Lower lobe of right lung (tissue), 2 donors: ENCODE data around the gene HDDC2. TPM values are rescaled to one million over a fixed set of nuclear protein-coding genes. Genes with fewer than 3 reads are reported as not detected.

Experiments
- ATAC-seq, 2 donors: fragments of 200-7000 bp; cut with Tn5 transposase; one replicate each; pipeline ENCODE4 v1.9.1; 2020 to 2022; ENCODE audit warnings: mild to moderate bottlenecking in 2 of 2, moderate library complexity in 2 of 2
- DNase-seq: peaks from one replicate; pipeline ENCODE4 v3.0.0-alpha.2; 2020
- H3K27ac ChIP-seq: fragments of 200-600 bp; one replicate; pipeline ENCODE4 v1.8.0; 2022
- H3K27me3 ChIP-seq: fragments of 200-600 bp; one replicate; pipeline ENCODE4 v1.8.0; 2022; ENCODE audit warnings: low read depth
- H3K36me3 ChIP-seq: fragments of 200-600 bp; one replicate; pipeline ENCODE4 v1.8.0; 2022; ENCODE audit warnings: mild to moderate bottlenecking
- H3K4me1 ChIP-seq: fragments of 200-600 bp; one replicate; pipeline ENCODE4 v1.8.0; 2022
- H3K4me3 ChIP-seq: fragments of 200-600 bp; one replicate; pipeline ENCODE4 v1.8.0; 2022; ENCODE audit warnings: mild to moderate bottlenecking
- H3K9me3 ChIP-seq: fragments of 200-600 bp; one replicate; pipeline ENCODE4 v1.8.0; 2022
- CTCF ChIP-seq: fragments of 200-600 bp; IDR thresholded peaks from one replicate; pipeline ENCODE4 v1.8.0; 2022; ENCODE audit warnings: antibody characterized with exemption, mild to moderate bottlenecking
- intact Hi-C: fragments of 100-400 bp; cut with DNase I; formaldehyde crosslinking; loops from one replicate; pipeline ENCODE4 v1.11.0; 2022
- total RNA-seq: library from RNA; stranded (reverse); fragmentation: NEBNext Ultra II Directional; extraction: Animal tissue kit (Norgen Biotek cat#: 25700); gene quantifications from one replicate; pipeline ENCODE4 v1.2.1, GENCODE V29; 2021
- donor health status: DM: no; HTN: yes; CAD: no; lungs with severe emphysema.

HDDC2 gene
- total RNA-seq, 1 donor from 2014 or later, result 55.4 TPM

- ATAC-seq (no peak), DNase-seq (no peak)
- Histone ChIP-seq H3K4me1 (no peaks in the 10 kb centered on the region), H3K36me3 (no peaks in the 10 kb centered on the region), H3K27me3 (no peaks in the 10 kb centered on the region), H3K27ac (no peak overlapping the region), H3K9me3 (no peaks in the 10 kb centered on the region), H3K4me3 (no peak overlapping the region)
- TF ChIP-seq CTCF, result no peak
- intact Hi-C loops, result no loop called here
These were observed 37.3 kb downstream of the HDDC2 start for GRCh38 chr6:125264476-125264875.

GRCh38 chr6:125262016-125263013 is 39.5 kb downstream of the HDDC2 start:
- no peak for DNase-seq
- Histone ChIP-seq H3K4me3 (no peak overlapping the region), H3K4me1 (no peaks in the 10 kb centered on the region), H3K27ac (no peak overlapping the region), H3K9me3 (no peaks in the 10 kb centered on the region), H3K36me3 (no peaks in the 10 kb centered on the region), H3K27me3 (no peaks in the 10 kb centered on the region)
- ATAC-seq, result no peak
- intact Hi-C loops, result no loop called here
- no peak for TF ChIP-seq CTCF

- no peaks in the 10 kb centered on the region for H3K36me3 ChIP-seq
- no peaks in the 10 kb centered on the region for H3K4me1 ChIP-seq
- H3K9me3 ChIP-seq, result no peaks in the 10 kb centered on the region
- H3K4me3 ChIP-seq, result no peak overlapping the region
- no peak for TF ChIP-seq CTCF
- DNase-seq (no peak), ATAC-seq (no peak)
- intact Hi-C loops, result no loop called here
- no peaks in the 10 kb centered on the region for H3K27me3 ChIP-seq
- no peak overlapping the region for H3K27ac ChIP-seq
These were observed 42.4 kb downstream of the HDDC2 start for GRCh38 chr6:125259354-125259736.

GRCh38 chr6:125258651-125259353 is 43.0 kb downstream of the HDDC2 start:
- TF ChIP-seq CTCF, result no peak
- H3K9me3 ChIP-seq, result no peaks in the 10 kb centered on the region
- no peaks in the 10 kb centered on the region for H3K27me3 ChIP-seq
- H3K4me1 ChIP-seq, result no peaks in the 10 kb centered on the region
- no peak for DNase-seq
- no peaks in the 10 kb centered on the region for H3K36me3 ChIP-seq
- no peak overlapping the region for H3K4me3 ChIP-seq
- H3K27ac ChIP-seq, result no peak overlapping the region
- intact Hi-C loops, result no loop called here
- ATAC-seq, result peak in 1 of 2 donors; percentile 60

- no peak for TF ChIP-seq CTCF
- Histone ChIP-seq H3K9me3 (no peaks in the 10 kb centered on the region), H3K4me1 (no peaks in the 10 kb centered on the region), H3K27me3 (no peaks in the 10 kb centered on the region), H3K36me3 (no peaks in the 10 kb centered on the region), H3K4me3 (no peak overlapping the region), H3K27ac (no peak overlapping the region)
- DNase-seq (no peak), ATAC-seq (no peak)
- intact Hi-C loops, result no loop called here
These were observed 44.4 kb downstream of the HDDC2 start for GRCh38 chr6:125257351-125257750.
